Thyroid gland (tissue), 4 donors: ENCODE data around the gene LSM11.

Source experiments
- POLR2A ChIP-seq, 2 donors: fragments of 450-650 bp; IDR thresholded peaks; one replicate each; pipeline ENCODE4 v1.6.1; 2017; ENCODE audit warnings: antibody characterized with exemption in 2 of 2, mild to moderate bottlenecking in 2 of 2, moderate library complexity in 1 of 2
- TF ChIP-seq, protein P1 (sequence below), 6 experiments: fragments of 200-600 bp in 3 of 6; fragments of 450-650 bp in 3 of 6; sonication (generic) in 3 of 6; IDR thresholded peaks; one replicate each; pipeline ENCODE4 v1.5.1; 2016 to 2019; ENCODE audit warnings: antibody characterized with exemption in 6 of 6, mild to moderate bottlenecking in 2 of 6, inconsistent platforms in 1 of 6, moderate library complexity in 1 of 6

DNA sequence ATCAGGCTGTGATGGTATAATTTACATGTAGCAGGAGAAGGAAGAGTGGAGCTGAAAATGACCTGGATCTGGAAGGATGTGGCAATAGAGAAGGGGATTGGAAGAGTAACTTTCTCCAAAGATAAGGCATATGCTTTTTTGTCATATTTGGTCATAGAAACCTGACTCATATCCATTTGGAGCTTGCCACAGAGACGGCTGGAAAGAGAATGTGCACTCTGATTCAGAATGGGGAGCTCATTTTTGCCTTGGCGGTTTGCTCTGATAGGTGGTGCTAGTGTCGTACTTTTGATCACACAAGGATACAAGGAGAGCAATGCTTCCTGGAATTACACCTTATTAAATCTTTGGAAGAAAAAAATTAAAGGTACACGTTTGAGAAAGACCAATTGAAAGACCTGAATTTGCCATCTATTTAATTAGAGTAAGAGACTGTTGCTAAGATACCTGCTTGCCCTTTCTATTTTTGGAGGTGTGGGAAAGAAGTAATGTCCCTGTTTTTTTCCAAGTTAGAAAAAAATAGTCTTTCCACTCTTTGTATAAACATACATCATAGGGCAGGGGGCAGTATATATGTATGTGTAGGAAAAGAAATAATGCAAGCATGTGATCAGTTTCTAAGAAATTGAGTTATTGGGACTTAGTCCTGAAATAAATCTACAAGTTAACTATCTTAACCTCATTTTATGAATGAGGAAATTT lies 5.4 kb downstream of the LSM11 start:
- TF ChIP-seq, protein P1, sequence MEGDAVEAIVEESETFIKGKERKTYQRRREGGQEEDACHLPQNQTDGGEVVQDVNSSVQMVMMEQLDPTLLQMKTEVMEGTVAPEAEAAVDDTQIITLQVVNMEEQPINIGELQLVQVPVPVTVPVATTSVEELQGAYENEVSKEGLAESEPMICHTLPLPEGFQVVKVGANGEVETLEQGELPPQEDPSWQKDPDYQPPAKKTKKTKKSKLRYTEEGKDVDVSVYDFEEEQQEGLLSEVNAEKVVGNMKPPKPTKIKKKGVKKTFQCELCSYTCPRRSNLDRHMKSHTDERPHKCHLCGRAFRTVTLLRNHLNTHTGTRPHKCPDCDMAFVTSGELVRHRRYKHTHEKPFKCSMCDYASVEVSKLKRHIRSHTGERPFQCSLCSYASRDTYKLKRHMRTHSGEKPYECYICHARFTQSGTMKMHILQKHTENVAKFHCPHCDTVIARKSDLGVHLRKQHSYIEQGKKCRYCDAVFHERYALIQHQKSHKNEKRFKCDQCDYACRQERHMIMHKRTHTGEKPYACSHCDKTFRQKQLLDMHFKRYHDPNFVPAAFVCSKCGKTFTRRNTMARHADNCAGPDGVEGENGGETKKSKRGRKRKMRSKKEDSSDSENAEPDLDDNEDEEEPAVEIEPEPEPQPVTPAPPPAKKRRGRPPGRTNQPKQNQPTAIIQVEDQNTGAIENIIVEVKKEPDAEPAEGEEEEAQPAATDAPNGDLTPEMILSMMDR (IDR thresholded peaks at IDR 0.05): no peak
- no peak for TF ChIP-seq POLR2A (IDR thresholded peaks at IDR 0.05)
